Renal cortex interstitium (tissue), 3 donors: ENCODE results near the gene LIMCH1. TPM values are rescaled to one million over a fixed set of nuclear protein-coding genes. Genes with fewer than 3 reads are reported as not detected.

ENCODE experiments used
- polyA plus RNA-seq, 3 donors: library from polyadenylated mRNA; unstranded; fragments of 120-200 nt; gene quantifications; one replicate each; pipeline ENCODE4 v1.2.1, GENCODE V29; 2013; ENCODE audit not compliant: insufficient read length in 3 of 3

Gene LIMCH1
- polyA plus RNA-seq, 3 donors = 92.8 to 110 (median 108) TPM

Other genes with a start within 250 kb of the LIMCH1 start
- under 1 TPM in 2 of 3 donors, not detected in 1; 0.09 to 0.24 TPM for gene PHOX2B, start 210.6 kb downstream of the LIMCH1 start, polyA plus RNA-seq